Measurements from ENCODE around the gene IGF2BP2. TPM values are rescaled to one million over a fixed set of nuclear protein-coding genes. Genes with fewer than 3 reads are reported as not detected.

Gene IGF2BP2
- total and polyA plus RNA-seq, 2 of the 8 experiments (the other 6 are each of a cell fraction or from before 2014, with no cell fraction given) = 7.4 to 121 TPM

- Histone ChIP-seq H2BK20ac (ENCODE audit: low read length) (no peak overlapping the region), H3K14ac (ENCODE audit: insufficient read length) (no peak overlapping the region), H4K20me1 (replicated peaks in 1 of 2; ENCODE audit: control insufficient read depth in 1 of 2, insufficient read depth in 2 of 2, low read length in 2 of 2) (no peaks in the 10 kb centered on the region), H3K79me2 (ENCODE audit: control insufficient read depth in 1 of 2, insufficient read depth in 2 of 2, low read length in 2 of 2) (no peaks in the 10 kb centered on the region), H3K9me3 (ENCODE audit: insufficient read depth in 2 of 2, low read depth in 1 of 2, low read length in 1 of 2) (no peaks in the 10 kb centered on the region), H3K18ac (ENCODE audit: extremely low read depth, low read length) (no peak overlapping the region), H3K4me2 (ENCODE audit: insufficient read depth in 1 of 2, low read depth in 2 of 2, low read length in 2 of 2) (no peak overlapping the region), H3K36me3 (ENCODE audit: control insufficient read depth in 2 of 4, insufficient read depth in 4 of 4, low read length in 3 of 4) (peaks cover 18 to 78% (median 47%) of the 10 kb centered on the region in 4 experiments), H3K4ac (replicated peaks; ENCODE audit: insufficient read length, low read depth, low read length) (no peak overlapping the region), H2BK120ac (replicated peaks; ENCODE audit: low read depth, low read length) (no peak overlapping the region), H3K4me3 (ENCODE audit: extremely low read depth in 1 of 4, insufficient read depth in 2 of 4, low read depth in 3 of 4, low read length in 4 of 4) (no peak overlapping the region), H3K79me1 (ENCODE audit: low read depth, low read length) (no peaks in the 10 kb centered on the region), H4K91ac (replicated peaks; ENCODE audit: insufficient read length, low read length) (no peak overlapping the region), H2AFZ (ENCODE audit: low read length) (no peak overlapping the region), H2BK5ac (ENCODE audit: low read depth, low read length) (no peak overlapping the region), H3K23ac (ENCODE audit: insufficient read length) (no peak overlapping the region), H3K23me2 (ENCODE audit: low read depth, low read length) (no peaks in the 10 kb centered on the region), H4K8ac (ENCODE audit: extremely low read depth, insufficient read depth, low read length) (no peak overlapping the region), H3K27me3 (replicated peaks in 1 of 4; ENCODE audit: control insufficient read depth in 3 of 4, extremely low read depth in 1 of 4, insufficient read depth in 3 of 4, low read length in 3 of 4) (no peaks in the 10 kb centered on the region), H3K27ac (ENCODE audit: low read depth, low read length) (no peak overlapping the region), H2BK12ac (ENCODE audit: low read depth, low read length) (no peak overlapping the region), H2BK15ac (ENCODE audit: low read length) (no peak overlapping the region), H3K56ac (replicated peaks; ENCODE audit: insufficient read length, low read depth, low read length) (no peak overlapping the region), H3K4me1 (replicated peaks in 1 of 4; ENCODE audit: control insufficient read depth in 3 of 4, insufficient read depth in 4 of 4, low read length in 3 of 4) (no peaks in the 10 kb centered on the region), H3K9ac (replicated peaks in 1 of 4; ENCODE audit: extremely low read depth in 1 of 4, low read depth in 3 of 4, low read length in 3 of 4) (no peak overlapping the region), H4K5ac (ENCODE audit: insufficient read length, low read depth, low read length) (no peak overlapping the region), H2AK5ac (ENCODE audit: low read depth, low read length) (no peak overlapping the region)
- CTCF ChIA-PET (ENCODE audit: partially characterized antibody) = interaction anchor here (0.6 to 2.7 kb wide), 3 partner anchors 11 to 168 kb away, joined by 3 to 9 read pairs (median 4); no protein-coding TSS in a partner anchor
- WGBS, 2 experiments (ENCODE audit: extremely low coverage in 1 of 2, insufficient coverage in 1 of 2, insufficient read length in 1 of 2, insufficient replicate concordance in 2 of 2, low coverage in 1 of 2, low lambda C conversion rate in 2 of 2, missing lambda C conversion rate in 1 of 2) = 100% methylated on average over 1 of the region's 2 CpGs; no CpG with 5 or more reads in 1 of the 2 experiments
- POLR2A ChIA-PET (ENCODE audit: partially characterized antibody) = no interaction called here
- DNase-seq (ENCODE audit: low read depth in 1 of 2, low spot score in 2 of 2) (no peak), FAIRE-seq (no peak)
- no peak for TF ChIP-seq TAF7 (optimal IDR thresholded peaks at IDR 0.05; ENCODE audit: borderline replicate concordance, low read depth, low read length)
- no peak for TF ChIP-seq JUN (IDR thresholded peaks at IDR 0.05; ENCODE audit: low read depth, low read length)
- TF ChIP-seq KDM4A (IDR thresholded peaks at IDR 0.05; ENCODE audit: low read depth, low read length, severe bottlenecking) = no peak
- no peak for TF ChIP-seq KDM1A (IDR thresholded peaks at IDR 0.05; ENCODE audit: borderline replicate concordance, low read length)
- no peak for TF ChIP-seq SIRT6 (IDR thresholded peaks at IDR 0.05; ENCODE audit: low read length)
- TF ChIP-seq SRF (IDR thresholded peaks at IDR 0.05; ENCODE audit: low read depth, low read length) = no peak
- TF ChIP-seq TAF1 (IDR thresholded peaks at IDR 0.05; ENCODE audit: low read depth, low read length) = no peak
- TF ChIP-seq CBX8 (IDR thresholded peaks at IDR 0.05; ENCODE audit: borderline replicate concordance, low read depth, low read length) = no peak
- TF ChIP-seq EP300 (IDR thresholded peaks at IDR 0.05; ENCODE audit: borderline replicate concordance in 1 of 2, low read depth in 2 of 2, low read length in 2 of 2) = no peak
- TF ChIP-seq EZH2 (IDR thresholded peaks at IDR 0.05; ENCODE audit: low read depth, low read length, severe bottlenecking) = no peak
- TF ChIP-seq CTBP2 (IDR thresholded peaks at IDR 0.05; ENCODE audit: borderline replicate concordance, insufficient read depth, insufficient read length, low read length) = no peak
Measured at GRCh38 chr3:185654758-185655145, 170.1 kb downstream of the IGF2BP2 start.

All from H1 (cell line).